ENCODE data around the gene ITLN1.

The ITLN1 gene

GRCh38 chr1:160834945-160835565 lies 49.9 kb downstream of the ITLN1 start:
- H3K27ac Mint-ChIP-seq = peak overlapping the region; percentile 42
- peaks cover 42% of the 10 kb centered on the region for H3K4me1 Mint-ChIP-seq (ENCODE audit: low read depth)
- no peaks in the 10 kb centered on the region for H3K27me3 Mint-ChIP-seq (ENCODE audit: low read depth)
- H3K36me3 Mint-ChIP-seq (ENCODE audit: low read depth) = no peaks in the 10 kb centered on the region
- H3K4me3 Mint-ChIP-seq = no peak overlapping the region
- H3K9me3 Mint-ChIP-seq = no peaks in the 10 kb centered on the region

- peaks cover 3% of the 10 kb centered on the region for H3K27me3 Mint-ChIP-seq (ENCODE audit: low read depth)
- H3K4me1 Mint-ChIP-seq (ENCODE audit: low read depth) = peaks cover 12% of the 10 kb centered on the region
- H3K4me3 Mint-ChIP-seq = no peak overlapping the region
- no peak overlapping the region for H3K27ac Mint-ChIP-seq
- H3K9me3 Mint-ChIP-seq = no peaks in the 10 kb centered on the region
- H3K36me3 Mint-ChIP-seq (ENCODE audit: low read depth) = no peaks in the 10 kb centered on the region
These were observed 54.4 kb downstream of the ITLN1 start for GRCh38 chr1:160830321-160831153.

- Mint-ChIP-seq H3K9me3 (no peaks in the 10 kb centered on the region), H3K27me3 (ENCODE audit: low read depth) (peaks cover 3% of the 10 kb centered on the region), H3K4me3 (no peak overlapping the region), H3K4me1 (ENCODE audit: low read depth) (peaks cover 9% of the 10 kb centered on the region), H3K27ac (no peak overlapping the region), H3K36me3 (ENCODE audit: low read depth) (no peaks in the 10 kb centered on the region)
These were observed 55.2 kb downstream of the ITLN1 start for GRCh38 chr1:160829766-160830165.

GRCh38 chr1:160827418-160827817 lies 57.6 kb downstream of the ITLN1 start:
- no peaks in the 10 kb centered on the region for H3K9me3 Mint-ChIP-seq
- peaks cover 3% of the 10 kb centered on the region for H3K27me3 Mint-ChIP-seq (ENCODE audit: low read depth)
- H3K4me1 Mint-ChIP-seq (ENCODE audit: low read depth) = peaks cover 3% of the 10 kb centered on the region
- no peak overlapping the region for H3K27ac Mint-ChIP-seq
- no peak overlapping the region for H3K4me3 Mint-ChIP-seq
- no peaks in the 10 kb centered on the region for H3K36me3 Mint-ChIP-seq (ENCODE audit: low read depth)

GRCh38 chr1:160826546-160826945 lies 58.4 kb downstream of the ITLN1 start:
- H3K4me1 Mint-ChIP-seq (ENCODE audit: low read depth) = peaks cover 3% of the 10 kb centered on the region
- H3K4me3 Mint-ChIP-seq = no peak overlapping the region
- no peaks in the 10 kb centered on the region for H3K9me3 Mint-ChIP-seq
- H3K27me3 Mint-ChIP-seq (ENCODE audit: low read depth) = peaks cover 3% of the 10 kb centered on the region
- no peak overlapping the region for H3K27ac Mint-ChIP-seq
- no peaks in the 10 kb centered on the region for H3K36me3 Mint-ChIP-seq (ENCODE audit: low read depth)

All from T-helper 1 cell treated with Interleukin-12 subunit alpha and Interleukin-12 subunit beta and Interleukin-4 antibody, amounts not matched to agents 30 μg/mL and 1 μg/mL, for 36 hours (primary cell).